B cell (primary cell): ENCODE measurements around the gene DHRS11.

Source experiments
- CTCF ChIP-seq: fragments of 200-600 bp; IDR thresholded peaks from one replicate; pipeline ENCODE4 v1.8.0; 2022; ENCODE audit warnings: antibody characterized with exemption, mild to moderate bottlenecking
- EZH2 ChIP-seq: IDR thresholded peaks from 2 replicates; pipeline ENCODE4 v1.6.1; 2012; ENCODE audit warnings: borderline replicate concordance, low read depth, mild to moderate bottlenecking, moderate library complexity, low read length; ENCODE audit not compliant: insufficient read depth, poor library complexity, severe bottlenecking

- TF ChIP-seq EZH2 (no peak), CTCF (no peak)
These were observed 1.6 kb upstream of the DHRS11 start for GRCh38 chr17:36590082-36590481.
